ENCODE data around the gene CCDC82. TPM values are rescaled to one million over a fixed set of nuclear protein-coding genes. Genes with fewer than 3 reads are reported as not detected.

Gene CCDC82
- total RNA-seq, 1 donor from 2014 or later: 26.2 TPM

GRCh38 chr11:96400697-96401096 lies 11.0 kb upstream of the CCDC82 start:
- no peak overlapping the region for H3K4me3 ChIP-seq (ENCODE audit: insufficient read depth, low read depth, low read length)
- no peak overlapping the region for H3K27ac ChIP-seq (ENCODE audit: low read depth, low read length)
- no peaks in the 10 kb centered on the region for H3K4me1 ChIP-seq (ENCODE audit: insufficient read depth, low read length)
- H3K9ac ChIP-seq (ENCODE audit: low read length): no peak overlapping the region
- Mint-ChIP-seq H3K4me1 (ENCODE audit: low read depth, unreplicated experiment) (no peaks in the 10 kb centered on the region), H3K36me3 (ENCODE audit: low read depth, unreplicated experiment) (no peaks in the 10 kb centered on the region), H3K9me3 (ENCODE audit: unreplicated experiment) (no peaks in the 10 kb centered on the region), H3K27ac (ENCODE audit: unreplicated experiment) (no peak overlapping the region), H3K4me3 (ENCODE audit: unreplicated experiment) (no peak overlapping the region), H3K27me3 (ENCODE audit: low read depth, unreplicated experiment) (no peaks in the 10 kb centered on the region)
- TF ChIP-seq CTCF (IDR thresholded peaks at IDR 0.05; ENCODE audit: insufficient read depth, low read depth, low read length) (no peak), EZH2 (IDR thresholded peaks at IDR 0.05; ENCODE audit: insufficient read depth, low read length) (no peak)
- FAIRE-seq (no peak), DNase-seq (ENCODE audit: low read depth) (no peak)
- no peaks in the 10 kb centered on the region for H3K27me3 ChIP-seq (ENCODE audit: insufficient read depth, low read length)
- no peaks in the 10 kb centered on the region for H4K20me1 ChIP-seq (ENCODE audit: insufficient read depth, low read length)
- no peaks in the 10 kb centered on the region for H3K9me3 ChIP-seq (ENCODE audit: insufficient read depth, low read depth, low read length)
- H3K79me2 ChIP-seq (ENCODE audit: insufficient read depth, low read length): no peaks in the 10 kb centered on the region
- no peaks in the 10 kb centered on the region for H3K36me3 ChIP-seq (ENCODE audit: insufficient read depth, low read length)
- no peak overlapping the region for H2AFZ ChIP-seq (ENCODE audit: low read depth, low read length)
- no peak overlapping the region for H3K4me2 ChIP-seq (ENCODE audit: low read length)

GRCh38 chr11:96397863-96398262 lies 8.2 kb upstream of the CCDC82 start:
- H3K27ac ChIP-seq (ENCODE audit: low read depth, low read length): no peak overlapping the region
- H3K4me3 ChIP-seq (ENCODE audit: insufficient read depth, low read depth, low read length): no peak overlapping the region
- no peak overlapping the region for H3K4me3 Mint-ChIP-seq (ENCODE audit: unreplicated experiment)
- DNase-seq (ENCODE audit: low read depth) (no peak), FAIRE-seq (peak; percentile 17)
- no peak overlapping the region for H3K27ac Mint-ChIP-seq (ENCODE audit: unreplicated experiment)
- H2AFZ ChIP-seq (ENCODE audit: low read depth, low read length): no peak overlapping the region
- no peaks in the 10 kb centered on the region for H3K9me3 ChIP-seq (ENCODE audit: insufficient read depth, low read depth, low read length)
- no peaks in the 10 kb centered on the region for H3K27me3 Mint-ChIP-seq (ENCODE audit: low read depth, unreplicated experiment)
- H3K27me3 ChIP-seq (ENCODE audit: insufficient read depth, low read length): no peaks in the 10 kb centered on the region
- H3K4me2 ChIP-seq (ENCODE audit: low read length): no peak overlapping the region
- no peaks in the 10 kb centered on the region for H3K9me3 Mint-ChIP-seq (ENCODE audit: unreplicated experiment)
- H3K79me2 ChIP-seq (ENCODE audit: insufficient read depth, low read length): peaks cover 6% of the 10 kb centered on the region
- no peaks in the 10 kb centered on the region for H3K36me3 Mint-ChIP-seq (ENCODE audit: low read depth, unreplicated experiment)
- H4K20me1 ChIP-seq (ENCODE audit: insufficient read depth, low read length): peaks cover 6% of the 10 kb centered on the region
- TF ChIP-seq EZH2 (IDR thresholded peaks at IDR 0.05; ENCODE audit: insufficient read depth, low read length): no peak
- no peaks in the 10 kb centered on the region for H3K36me3 ChIP-seq (ENCODE audit: insufficient read depth, low read length)
- H3K9ac ChIP-seq (ENCODE audit: low read length): no peak overlapping the region
- peaks cover 4% of the 10 kb centered on the region for H3K4me1 Mint-ChIP-seq (ENCODE audit: low read depth, unreplicated experiment)
- H3K4me1 ChIP-seq (ENCODE audit: insufficient read depth, low read length): peaks cover 6% of the 10 kb centered on the region

- H3K27ac ChIP-seq (ENCODE audit: low read depth, low read length): no peak overlapping the region
Measured at GRCh38 chr11:96396637-96397036, 6.9 kb upstream of the CCDC82 start.

More at GRCh38 chr11:96396637-96397036, 6.9 kb upstream of the CCDC82 start:
- no peak overlapping the region for H3K9ac ChIP-seq (ENCODE audit: low read length)
- H4K20me1 ChIP-seq (ENCODE audit: insufficient read depth, low read length): peaks cover 6% of the 10 kb centered on the region
- H3K9me3 ChIP-seq (ENCODE audit: insufficient read depth, low read depth, low read length): no peaks in the 10 kb centered on the region
- no peaks in the 10 kb centered on the region for H3K36me3 Mint-ChIP-seq (ENCODE audit: low read depth, unreplicated experiment)
- no peaks in the 10 kb centered on the region for H3K9me3 Mint-ChIP-seq (ENCODE audit: unreplicated experiment)
- H3K4me3 ChIP-seq (ENCODE audit: insufficient read depth, low read depth, low read length): no peak overlapping the region
- no peak overlapping the region for H2AFZ ChIP-seq (ENCODE audit: low read depth, low read length)
- no peak overlapping the region for H3K4me2 ChIP-seq (ENCODE audit: low read length)
- peaks cover 18% of the 10 kb centered on the region for H3K79me2 ChIP-seq (ENCODE audit: insufficient read depth, low read length)
- peaks cover 6% of the 10 kb centered on the region for H3K4me1 ChIP-seq (ENCODE audit: insufficient read depth, low read length)
- TF ChIP-seq CTCF (IDR thresholded peaks at IDR 0.05; ENCODE audit: insufficient read depth, low read depth, low read length): no peak
- no peak for TF ChIP-seq EZH2 (IDR thresholded peaks at IDR 0.05; ENCODE audit: insufficient read depth, low read length)
- no peaks in the 10 kb centered on the region for H3K27me3 Mint-ChIP-seq (ENCODE audit: low read depth, unreplicated experiment)
- FAIRE-seq (no peak), DNase-seq (ENCODE audit: low read depth) (no peak)
- no peak overlapping the region for H3K27ac Mint-ChIP-seq (ENCODE audit: unreplicated experiment)
- H3K36me3 ChIP-seq (ENCODE audit: insufficient read depth, low read length): no peaks in the 10 kb centered on the region
- no peaks in the 10 kb centered on the region for H3K27me3 ChIP-seq (ENCODE audit: insufficient read depth, low read length)
- H3K4me3 Mint-ChIP-seq (ENCODE audit: unreplicated experiment): no peak overlapping the region
- peaks cover 4% of the 10 kb centered on the region for H3K4me1 Mint-ChIP-seq (ENCODE audit: low read depth, unreplicated experiment)
